GM19324 (cell line): Measurements from ENCODE around the gene VGLL4.
"Not testable (repeated sequence)": the region's sequence is repeated elsewhere in the genome, so short reads cannot be mapped to it uniquely, and the experiment has no call there.

Experiments used
- ATAC-seq: cut with Tn5 transposase; IDR thresholded peaks from one replicate; pipeline ENCODE4 v1.9.1; 2021; ENCODE audit warnings: mild to moderate bottlenecking, moderate library complexity; ENCODE audit not compliant: unreplicated experiment, low FRiP score

Gene VGLL4

GRCh38 chr3:11643605-11644087 lies at the start of gene VGLL4:
VGLL4 (minus strand) TSS chr3:11643915; CDS start chr3:11643518, 397 bp downstream.
- peak; percentile 69 for ATAC-seq

GRCh38 chr3:11692532-11692813 lies 48.8 kb upstream of the VGLL4 start:
- ATAC-seq, result no peak

- no peak for ATAC-seq
These were observed 48.2 kb upstream of the VGLL4 start for GRCh38 chr3:11691767-11692531.

- no peak for ATAC-seq
These were observed 47.4 kb upstream of the VGLL4 start for GRCh38 chr3:11690863-11691766.

DNA sequence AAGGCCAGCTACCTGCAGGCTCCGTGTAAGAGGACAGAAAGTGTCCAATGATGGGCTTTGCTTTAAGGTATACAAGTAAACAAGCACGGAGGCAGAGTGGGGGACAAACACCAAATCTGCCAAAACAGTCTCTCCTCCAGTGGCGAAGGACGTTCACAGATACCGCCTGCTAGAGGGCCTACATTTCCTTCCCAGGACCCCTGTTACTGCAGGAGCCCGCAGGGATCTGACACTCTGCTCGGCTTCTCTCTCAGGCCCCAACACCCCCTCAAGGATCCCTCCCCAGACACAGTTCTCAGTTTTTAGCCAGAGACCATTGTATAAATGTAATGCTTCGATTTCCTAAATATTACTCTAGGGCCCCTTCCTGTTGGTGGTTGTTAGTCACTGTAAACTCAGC lies 46.0 kb upstream of the VGLL4 start:
- ATAC-seq, result no peak

GRCh38 chr3:11684980-11685379 lies 41.3 kb upstream of the VGLL4 start:
- not testable (repeated sequence) for ATAC-seq

GRCh38 chr3:11680509-11680908 lies 36.8 kb upstream of the VGLL4 start:
- ATAC-seq, result no peak

DNA sequence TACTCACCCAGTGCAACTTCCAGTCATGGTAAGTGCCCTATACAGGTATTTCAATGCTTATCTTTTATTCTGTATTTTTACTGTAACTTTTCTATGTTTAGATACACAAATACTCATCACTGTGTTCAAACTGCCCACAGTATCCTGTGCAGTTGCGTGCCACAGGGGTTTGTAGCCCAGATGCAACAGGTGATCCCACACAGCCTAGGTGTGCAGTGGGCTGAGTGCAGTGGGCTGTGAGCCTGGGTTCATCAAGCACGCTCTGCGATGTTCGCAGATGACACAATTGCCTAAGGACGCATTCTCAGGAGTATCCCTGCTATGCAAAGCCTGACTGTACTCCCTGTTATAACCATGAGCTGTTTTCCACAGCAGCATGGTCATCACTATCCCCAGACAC lies 36.2 kb upstream of the VGLL4 start:
- ATAC-seq, result no peak

GRCh38 chr3:11672363-11672762 lies 28.6 kb upstream of the VGLL4 start:
- no peak for ATAC-seq

DNA sequence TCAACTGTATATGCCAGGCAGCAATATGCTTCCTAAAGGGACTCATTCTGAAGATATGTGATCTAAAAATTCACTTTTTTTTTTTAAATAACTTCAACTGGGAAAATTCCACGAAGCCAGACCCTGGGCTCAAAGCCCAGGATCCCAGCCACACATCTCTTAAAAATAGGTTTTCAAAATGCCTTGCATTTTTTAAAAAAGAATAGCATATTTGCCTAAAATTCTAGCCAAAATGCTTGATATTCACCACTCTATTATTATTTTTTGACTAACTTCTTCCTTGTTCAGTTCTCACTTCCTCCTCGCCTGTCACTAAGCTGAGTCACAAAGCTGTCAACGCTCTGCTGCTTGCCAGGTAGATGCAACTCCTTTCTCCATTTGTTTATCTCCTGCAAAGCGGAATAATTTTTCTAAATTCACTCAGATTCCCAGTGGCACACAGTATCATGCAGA lies 28.0 kb upstream of the VGLL4 start:
- no peak for ATAC-seq

GRCh38 chr3:11668243-11669235 lies 24.8 kb upstream of the VGLL4 start:
- ATAC-seq, result no peak

GRCh38 chr3:11665331-11665730 lies 21.6 kb upstream of the VGLL4 start:
- ATAC-seq, result no peak

- ATAC-seq, result no peak
These were observed 18.8 kb upstream of the VGLL4 start for GRCh38 chr3:11662392-11662990.

- no peak for ATAC-seq
These were observed 18.1 kb upstream of the VGLL4 start for GRCh38 chr3:11661827-11662226.

- ATAC-seq, result no peak
These were observed 17.4 kb upstream of the VGLL4 start for GRCh38 chr3:11661052-11661656.

DNA sequence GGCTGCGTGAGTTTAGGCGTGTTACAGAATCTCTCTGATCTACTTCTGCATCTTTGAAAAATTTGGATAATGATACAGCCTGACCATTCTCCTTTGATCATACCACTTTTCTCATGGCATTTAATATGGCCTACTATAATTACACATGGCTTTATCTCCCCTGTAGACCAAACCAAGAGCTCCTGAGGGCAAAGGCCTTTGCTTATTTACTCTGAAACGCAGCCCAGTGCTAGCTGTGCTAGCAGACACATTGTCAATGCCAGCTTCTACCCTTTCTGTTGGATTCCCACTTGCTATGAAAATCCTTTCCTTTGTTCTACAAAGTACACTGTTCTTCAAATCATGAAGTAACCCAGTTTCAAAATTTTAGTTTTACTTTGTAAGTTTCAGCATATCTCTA lies 16.5 kb upstream of the VGLL4 start:
- no peak for ATAC-seq

- no peak for ATAC-seq
These were observed 14.5 kb upstream of the VGLL4 start for GRCh38 chr3:11658180-11658579.

GRCh38 chr3:11655196-11655928 lies 11.6 kb upstream of the VGLL4 start:
- no peak for ATAC-seq

- no peak for ATAC-seq
These were observed 10.5 kb upstream of the VGLL4 start for GRCh38 chr3:11654166-11654565.
